HG02610 (cell line): Measurements from ENCODE around the gene ZNF426.

Experiments
- ATAC-seq: cut with Tn5 transposase; IDR thresholded peaks from one replicate; pipeline ENCODE4 v1.9.1; 2021; ENCODE audit warnings: mild to moderate bottlenecking, moderate library complexity; ENCODE audit not compliant: unreplicated experiment

ZNF426 gene

DNA sequence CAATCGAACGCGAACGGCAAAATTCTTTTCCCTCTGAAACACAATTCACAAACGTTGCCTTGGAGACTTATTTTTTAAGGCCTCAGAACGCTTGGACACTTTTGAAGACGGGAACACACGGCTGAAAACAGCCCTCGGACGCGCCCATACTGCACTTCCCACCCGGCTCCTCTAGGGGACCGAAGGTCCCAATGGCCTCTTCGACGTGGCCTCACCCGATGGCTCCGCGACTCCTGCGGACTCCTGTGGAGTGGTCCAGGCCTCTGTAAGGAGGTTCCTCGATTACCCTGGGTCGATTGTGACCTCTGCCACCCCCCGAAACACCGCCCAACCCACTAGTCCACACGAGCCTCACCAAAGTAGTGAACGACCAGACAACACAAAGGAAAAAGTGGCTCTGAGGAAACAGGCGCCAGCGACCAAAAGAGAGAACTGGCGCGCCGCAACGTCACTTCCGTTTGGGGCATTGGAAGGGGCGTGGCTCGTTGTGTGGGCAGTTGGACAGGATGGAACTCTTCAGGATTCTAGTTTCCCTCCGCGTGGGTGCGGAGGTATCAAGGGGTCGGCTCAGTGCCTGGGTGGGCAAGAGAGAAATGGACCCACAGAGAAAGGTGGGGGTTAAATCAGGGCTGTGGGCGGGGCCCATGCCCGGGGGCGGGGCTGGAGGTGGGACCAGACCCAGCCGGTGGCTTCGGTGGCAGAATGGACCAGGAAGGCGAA lies 40.1 kb downstream of the ZNF426 start, which contains the start of gene ZNF560:
Gene ZNF560 (minus strand): TSS at position 434 of the 720 bp plus-strand sequence. CDS start 23,303 bp downstream, outside the sequence.
- ATAC-seq: no peak

DNA sequence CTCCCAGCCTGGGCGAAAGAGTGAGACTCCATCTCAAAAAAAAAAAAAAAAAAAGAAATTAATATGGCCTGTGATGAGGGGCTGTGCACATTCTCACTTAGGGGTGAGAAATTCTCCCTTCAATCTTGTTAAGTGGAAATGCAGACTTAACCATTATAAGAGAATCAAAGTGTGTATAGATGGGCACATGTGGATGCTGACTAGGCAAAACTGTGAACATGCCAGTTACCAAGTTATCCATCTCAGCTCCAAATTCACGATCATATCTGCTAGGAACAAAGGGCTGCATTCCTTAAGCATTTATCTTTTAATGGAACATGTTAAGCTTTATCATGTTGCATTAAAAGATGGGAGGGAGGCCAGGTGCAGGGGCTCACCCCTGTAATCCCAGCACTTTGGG lies 44.3 kb downstream of the ZNF426 start:
- no peak for ATAC-seq

DNA sequence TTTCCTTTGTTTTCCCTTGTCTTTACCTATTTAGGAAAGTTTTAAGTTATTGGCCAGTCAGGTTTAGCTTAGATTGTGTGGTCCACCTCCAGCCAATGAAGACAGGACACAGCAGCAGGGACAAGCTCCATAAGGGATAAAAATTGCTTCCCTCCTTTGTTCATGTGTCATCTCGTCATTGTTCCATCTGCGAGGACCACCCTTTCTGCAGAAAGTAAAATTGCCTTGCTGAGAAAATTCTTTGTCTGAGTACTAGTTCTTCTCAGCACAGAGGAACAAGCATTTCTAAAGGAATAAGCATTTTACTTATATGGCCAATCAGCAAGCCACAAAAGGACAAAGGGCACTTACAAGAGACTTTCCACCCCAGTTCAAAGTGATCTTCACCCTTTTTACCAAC lies 51.4 kb downstream of the ZNF426 start:
- no peak for ATAC-seq

DNA sequence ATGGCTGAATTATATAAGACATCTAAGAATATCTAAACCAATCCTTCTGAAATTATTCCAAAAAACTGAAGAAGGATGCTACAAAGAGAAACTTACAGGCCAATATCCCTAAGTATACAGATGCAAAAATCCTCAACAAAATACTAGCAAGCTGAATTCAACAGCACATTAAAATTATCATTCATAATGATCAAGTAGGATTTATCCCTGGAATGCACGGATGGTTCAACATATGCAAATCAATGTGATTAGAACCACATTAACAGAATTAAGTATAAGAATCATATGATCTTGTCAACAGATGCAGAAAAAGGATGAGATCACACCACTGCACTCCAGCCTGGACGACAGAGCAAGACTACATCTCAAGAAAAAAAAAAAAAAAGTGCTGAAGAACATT lies 53.3 kb downstream of the ZNF426 start:
- ATAC-seq: no peak

DNA sequence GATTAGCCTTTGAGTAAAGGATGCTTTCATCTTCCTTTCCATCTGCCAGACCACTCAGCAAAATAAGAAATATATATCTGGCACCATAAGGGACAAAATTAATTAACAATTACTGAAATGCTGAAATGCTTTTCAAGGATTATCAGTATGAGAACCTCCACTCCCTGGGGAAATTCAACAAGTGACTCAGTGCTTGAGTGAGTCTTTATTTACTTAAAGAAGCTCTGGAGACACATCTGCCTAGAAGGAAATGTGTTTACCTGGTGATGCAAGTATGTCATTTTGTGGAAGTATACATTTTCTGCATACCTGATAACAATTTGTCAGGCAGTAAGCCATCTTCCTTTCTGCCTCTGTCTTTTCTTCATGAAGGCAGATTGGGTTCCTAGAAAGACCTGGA lies 63.5 kb downstream of the ZNF426 start:
- ATAC-seq: no peak
